ENCODE data around the gene PHC1.
A peak's percentile ranks its signal among the peaks of the same experiment; 100 is the strongest.

PHC1 gene

GRCh38 chr12:8950702-8951478 lies 36.6 kb downstream of the PHC1 start:
- peak; percentile 33 for DNase-seq

- DNase-seq = no peak
Observed at GRCh38 chr12:8951744-8952143, 37.4 kb downstream of the PHC1 start.

- DNase-seq = no peak
Observed at GRCh38 chr12:8953773-8954402, 39.6 kb downstream of the PHC1 start.

GRCh38 chr12:8956073-8956472 lies 41.8 kb downstream of the PHC1 start:
- no peak for DNase-seq

- no peak for DNase-seq
Observed at GRCh38 chr12:8956772-8957171, 42.5 kb downstream of the PHC1 start.

- DNase-seq = no peak
Observed at GRCh38 chr12:8957561-8957960, 43.3 kb downstream of the PHC1 start.

GRCh38 chr12:8958066-8958465 lies 43.8 kb downstream of the PHC1 start:
- peak; percentile 9 for DNase-seq

GRCh38 chr12:8960176-8960575 lies 45.9 kb downstream of the PHC1 start:
- no peak for DNase-seq

- DNase-seq = no peak
Observed at GRCh38 chr12:8968761-8969160, 54.5 kb downstream of the PHC1 start.

- peak; percentile 16 for DNase-seq
Observed at GRCh38 chr12:8969861-8970411, 55.6 kb downstream of the PHC1 start.

GRCh38 chr12:8970432-8970831 lies 56.1 kb downstream of the PHC1 start:
- no peak for DNase-seq

- no peak for DNase-seq
Observed at GRCh38 chr12:8980137-8980536, 65.8 kb downstream of the PHC1 start.

- DNase-seq = peak; percentile 38
Observed at GRCh38 chr12:8985213-8985754, 71.0 kb downstream of the PHC1 start.

- peak; percentile 67 for DNase-seq
Observed at GRCh38 chr12:8987163-8987562, 72.9 kb downstream of the PHC1 start.

GRCh38 chr12:8987685-8988084 lies 73.4 kb downstream of the PHC1 start:
- no peak for DNase-seq

- DNase-seq = peak; percentile 79
Observed at GRCh38 chr12:8989413-8989812, 75.1 kb downstream of the PHC1 start, which contains the start of gene KLRG1. TSS of gene KLRG1 (plus strand) at chr12:8989546. CDS start at chr12:8989636, 90 bp downstream.
